Adrenal gland (tissue), 12 donors: ENCODE results near the gene SLC17A7. TPM values are rescaled to one million over a fixed set of nuclear protein-coding genes. Genes with fewer than 3 reads are reported as not detected.

Experiments used
- DNase-seq, 7 donors: peaks; one replicate each; pipeline ENCODE4 v3.0.0-alpha.2; 2019 to 2020
- H3K27ac ChIP-seq, 5 donors: fragments of 200-600 bp; sonication (generic) in 4 of 5; 1 replicate in 3 of 5; 2 replicates in 2 of 5; pipeline versions ENCODE4 v1.5.1 to v1.8.0; 2016 to 2020; ENCODE audit warnings: mild to moderate bottlenecking in 1 of 5
- H3K27me3 ChIP-seq: fragments of 200-600 bp; 2 replicates; pipeline ENCODE4 v1.8.0; 2021
- H3K36me3 ChIP-seq, 2 donors: fragments of 200-600 bp; replicated peaks in 1 of 2; 1 replicate in 1 of 2; 2 replicates in 1 of 2; pipeline versions ENCODE4 v1.5.1 to v1.8.0; 2018 to 2022
- H3K4me1 ChIP-seq, 2 donors: fragments of 200-600 bp; replicated peaks in 1 of 2; 1 replicate in 1 of 2; 2 replicates in 1 of 2; pipeline versions ENCODE4 v1.5.1 to v1.8.0; 2018 to 2021
- H3K4me3 ChIP-seq, 4 donors: fragments of 200-600 bp; sonication (generic) in 3 of 4; one replicate each; pipeline ENCODE4 v1.5.1; 2016 to 2018
- H3K9me3 ChIP-seq, 3 donors: fragments of 200-600 bp; sonication (generic) in 1 of 3; replicated peaks in 1 of 3; 1 replicate in 2 of 3; 2 replicates in 1 of 3; pipeline versions ENCODE4 v1.5.1 to v1.8.0; 2016 to 2021
- CTCF ChIP-seq, 6 experiments: fragments of 450-650 bp in 4 of 6; fragments of 200-600 bp in 2 of 6; sonication (generic) in 1 of 6; IDR thresholded peaks; 1 replicate in 5 of 6; 2 replicates in 1 of 6; pipeline versions ENCODE4 v1.5.1 to v1.8.0; 2016 to 2021; ENCODE audit warnings: antibody characterized with exemption in 6 of 6, mild to moderate bottlenecking in 2 of 6, moderate library complexity in 1 of 6
- POLR2A ChIP-seq, 2 donors: fragments of 450-650 bp; IDR thresholded peaks; one replicate each; pipeline ENCODE4 v1.6.1; 2017; ENCODE audit warnings: antibody characterized with exemption in 2 of 2, mild to moderate bottlenecking in 2 of 2, moderate library complexity in 1 of 2
- WGBS, 4 donors: extraction: QIAGEN DNeasy Blood & Tissue Kit in 2 of 4; methylation state at CpG; one replicate each; pipeline versions ENCODE4 v1.1.5 to v1.1.7; 2013 to 2017; 5-methylcytosine and 5-hydroxymethylcytosine counted together
- intact Hi-C, 2 donors: fragments of 100-400 bp; cut with DNase I; formaldehyde crosslinking; loops; one replicate each; pipeline versions ENCODE4 v1.14.1 to v1.15.0; 2022 to 2023
- polyA plus RNA-seq, 3 donors: library from polyadenylated mRNA; stranded (reverse); fragments of 200-250 nt in 2 of 3; fragments of 350-450 nt in 1 of 3; fragmentation: Illumina TruSeq in 1 of 3; extraction: RNeasy Lipid Tissue Mini Kit (QIAGEN cat#74804) in 1 of 3; gene quantifications; one replicate each; pipeline ENCODE4 v1.2.3, GENCODE V29; 2013 to 2014
- total RNA-seq, 9 donors: library from RNA; depleted of rRNA in 4 of 9; stranded (reverse); fragments of >200 nt in 4 of 9; fragments of 120-200 nt in 1 of 9; fragmentation: NEBNext Ultra II Directional in 1 of 9; extraction: Animal tissue kit (Norgen Biotek cat#: 25700) in 1 of 9; gene quantifications; one replicate each; pipeline versions ENCODE4 v1.1.0 to v1.2.4, GENCODE V29; 2013 to 2023
- donor health status: healthy with polysubstance abuse.
- donor health status: Bipolar disorder and iron deficiency.
- donor health status: DM: yes; HTN: yes; CAD: no.
- donor health status: DM: no; HTN: no; CAD: no.
- donor health status: DM: no; HTN: no; CAD: no.
- donor health status: DM: yes; HTN: yes; CAD: no.

SLC17A7 gene
- total and polyA plus RNA-seq, 12 donors = 0.06 to 9.6 (median 1.2) TPM

GRCh38 chr19:49440439-49441209 is 703 bp downstream of the SLC17A7 start:
- intact Hi-C loops = loop anchor here in 1 of 2 donors (5.0 kb wide), 1 partner anchor 213 kb away; no protein-coding TSS in a partner anchor
- Histone ChIP-seq H3K9me3 (no peaks in the 10 kb centered on the region), H3K27me3 (peaks cover 24% of the 10 kb centered on the region), H3K4me3 (peak overlapping the region in 1 of 4 donors; percentile 64), H3K27ac (no peak overlapping the region), H3K36me3 (no peaks in the 10 kb centered on the region), H3K4me1 (no peaks in the 10 kb centered on the region)
- WGBS, 4 donors = 20 to 32% (median 24%) methylated on average over 18 to 19 of the region's 19 CpGs
- peak in 1 of 7 donors; percentile 14 for DNase-seq
- no peak for TF ChIP-seq POLR2A (IDR thresholded peaks at IDR 0.05)
- no peak for TF ChIP-seq CTCF (IDR thresholded peaks at IDR 0.05)

- intact Hi-C loops = loop anchor here in 1 of 2 donors (2.0 to 5.0 kb wide), 2 partner anchors 45 to 213 kb away; no protein-coding TSS in a partner anchor
- H3K27ac ChIP-seq = no peak overlapping the region
- H3K27me3 ChIP-seq = peaks cover 32% of the 10 kb centered on the region
- DNase-seq = no peak
- 44 to 58% (median 49%) methylated on average over 5 to 6 of the region's 6 CpGs for WGBS, 4 donors
- H3K36me3 ChIP-seq = no peaks in the 10 kb centered on the region
- H3K4me1 ChIP-seq = no peaks in the 10 kb centered on the region
- no peaks in the 10 kb centered on the region for H3K9me3 ChIP-seq
- no peak for TF ChIP-seq POLR2A (IDR thresholded peaks at IDR 0.05)
- H3K4me3 ChIP-seq = no peak overlapping the region
Measured at GRCh38 chr19:49439836-49440235, 1.5 kb downstream of the SLC17A7 start.

- TF ChIP-seq POLR2A (IDR thresholded peaks at IDR 0.05) = no peak
- no peak for TF ChIP-seq CTCF (IDR thresholded peaks at IDR 0.05)
- no peaks in the 10 kb centered on the region for H3K4me1 ChIP-seq
- intact Hi-C loops = loop anchor here in 1 of 2 donors (2.0 kb wide), 1 partner anchor 43 kb away; no protein-coding TSS in a partner anchor
- H3K4me3 ChIP-seq = no peak overlapping the region
- H3K27ac ChIP-seq = no peak overlapping the region
- H3K36me3 ChIP-seq = no peaks in the 10 kb centered on the region
- H3K27me3 ChIP-seq = peaks cover 43% of the 10 kb centered on the region
- DNase-seq = no peak
- 5 to 14% (median 12%) methylated on average over 6 of the region's 6 CpGs for WGBS, 4 donors
- no peaks in the 10 kb centered on the region for H3K9me3 ChIP-seq
Measured at GRCh38 chr19:49438261-49438660, 3.1 kb downstream of the SLC17A7 start.

- H3K9me3 ChIP-seq = no peaks in the 10 kb centered on the region
- WGBS, 4 donors = 8 to 19% (median 10%) methylated on average over 6 to 8 of the region's 8 CpGs
- TF ChIP-seq CTCF (IDR thresholded peaks at IDR 0.05) (no peak), POLR2A (IDR thresholded peaks at IDR 0.05) (no peak)
- peaks cover 53% of the 10 kb centered on the region for H3K27me3 ChIP-seq
- no peak overlapping the region for H3K27ac ChIP-seq
- no peak for DNase-seq
- intact Hi-C loops = no loop called here
- no peak overlapping the region for H3K4me3 ChIP-seq
- no peaks in the 10 kb centered on the region for H3K4me1 ChIP-seq
- H3K36me3 ChIP-seq = no peaks in the 10 kb centered on the region
Measured at GRCh38 chr19:49437231-49437630, 4.1 kb downstream of the SLC17A7 start.
